Measurements from ENCODE around the gene MAD1L1. TPM values are rescaled to one million over a fixed set of nuclear protein-coding genes. Genes with fewer than 3 reads are reported as not detected.

MAD1L1 gene
- total and polyA plus RNA-seq, 10 donors = 47.3 to 118 (median 68.2) TPM

DNA sequence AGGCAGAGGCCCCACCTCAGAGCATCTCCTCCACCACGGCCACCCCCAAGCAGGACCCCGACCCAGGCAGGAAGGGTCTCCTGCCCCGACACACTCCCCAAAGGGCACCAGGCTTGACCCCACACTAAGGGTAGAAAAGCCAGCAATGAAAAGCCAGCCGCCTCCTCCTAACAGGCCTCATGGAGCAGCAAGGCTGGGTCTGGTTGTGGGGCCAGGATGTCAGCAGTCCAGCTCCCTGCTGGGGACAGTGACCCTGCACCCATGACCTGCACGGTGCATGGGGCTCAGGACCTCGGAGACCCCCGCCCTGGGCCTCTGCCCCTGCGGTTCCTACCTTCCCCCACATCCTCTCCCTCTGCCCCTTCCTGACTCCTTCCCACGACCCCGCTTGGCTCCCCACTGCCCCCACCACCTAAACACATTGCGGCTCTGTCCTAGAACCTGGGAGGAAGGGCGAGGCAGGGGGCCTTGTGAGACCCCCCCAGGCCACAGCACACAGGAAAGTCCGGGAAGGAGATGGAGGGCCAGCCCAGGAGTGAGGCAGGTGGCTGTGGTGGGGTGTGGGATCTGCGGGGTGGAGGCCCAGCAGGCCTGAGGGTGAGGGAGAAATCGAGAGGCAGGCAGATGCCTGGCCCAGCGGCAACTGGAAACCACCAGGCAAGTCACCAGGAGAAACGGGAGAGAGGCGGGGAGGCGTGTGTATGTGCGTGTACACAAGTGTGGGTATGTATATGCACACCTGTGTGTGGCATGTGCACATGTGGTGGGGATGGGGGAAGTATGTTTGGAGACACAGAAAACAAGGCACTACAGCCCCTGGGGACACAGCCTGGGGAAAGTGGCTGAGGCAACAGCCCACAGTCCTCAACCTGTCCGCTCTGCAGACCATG lies 229.9 kb downstream of the MAD1L1 start:
- TF ChIP-seq POLR2A (IDR thresholded peaks at IDR 0.05) (no peak), CTCF (IDR thresholded peaks at IDR 0.05 in 8 of 11, conservative IDR thresholded peaks at IDR 0.05 in 3 of 11) (no peak), POLR2AphosphoS5 (IDR thresholded peaks at IDR 0.05) (no peak)
- Histone ChIP-seq H3K4me1 (peaks cover 0 to 34% (median 7%) of the 10 kb centered on the region in 6 donors), H3K4me3 (no peak overlapping the region), H3K9me3 (no peaks in the 10 kb centered on the region), H3K27me3 (replicated peaks in 1 of 7) (no peaks in the 10 kb centered on the region), H3K27ac (no peak overlapping the region), H3K36me3 (peaks cover 0 to 43% (median 2%) of the 10 kb centered on the region in 6 donors)
- DNase-seq = peak; percentile 71
- WGBS, 5 donors = 84 to 86% (median 86%) methylated on average over 18 to 21 of the region's 21 CpGs
- intact Hi-C loops (cut with DNase I; ENCODE audit: low total_unique reads) = no loop called here

DNA sequence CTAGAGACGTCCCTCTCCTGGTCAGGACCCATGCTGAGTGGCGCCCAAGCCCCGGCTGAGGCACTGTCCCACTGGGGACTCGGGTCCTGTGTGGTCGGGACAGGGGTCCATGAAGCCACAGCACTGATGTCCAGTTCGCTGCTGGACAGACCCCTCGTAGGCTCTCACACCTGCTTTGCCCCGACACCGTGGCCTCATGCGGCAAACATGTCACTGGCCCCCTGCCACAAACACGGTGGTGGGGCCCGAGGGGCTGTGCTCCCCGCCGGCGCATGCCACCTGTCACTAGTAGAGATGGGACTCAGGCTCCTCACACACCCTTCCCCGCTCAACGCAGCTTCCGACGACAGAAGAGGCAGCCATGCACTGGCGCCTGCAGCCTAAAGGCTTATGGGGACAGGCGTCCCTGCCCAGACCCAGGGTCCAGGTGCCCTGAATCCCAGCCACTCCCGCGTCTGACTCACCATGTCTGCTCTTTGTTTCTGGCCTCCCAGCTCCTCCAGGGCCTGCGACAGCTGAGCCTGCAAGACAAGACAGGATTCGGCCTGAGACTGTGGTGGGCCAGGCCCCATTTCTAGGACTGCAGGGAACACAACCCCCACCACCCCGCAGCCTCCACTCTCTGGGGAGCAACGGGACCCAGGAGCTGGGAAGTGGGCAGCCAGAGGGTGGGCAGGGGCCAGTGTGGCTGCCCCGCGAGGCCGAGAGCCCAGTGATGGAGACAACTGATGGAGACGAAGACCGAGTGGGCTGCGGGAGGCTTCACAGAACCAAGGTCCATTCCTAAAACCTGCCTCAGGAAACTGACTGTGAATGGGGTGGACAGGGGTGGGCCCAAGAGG lies 230.9 kb downstream of the MAD1L1 start:
- peaks cover 0 to 43% (median 2%) of the 10 kb centered on the region in 6 donors for H3K36me3 ChIP-seq
- H3K27ac ChIP-seq = peak overlapping the region in 5 of 8 donors; percentile 48 to 69 (median 62)
- peaks cover 0 to 34% (median 7%) of the 10 kb centered on the region in 6 donors for H3K4me1 ChIP-seq
- 89 to 95% (median 91%) methylated on average over 28 to 33 of the region's 33 CpGs for WGBS, 5 donors
- peak; percentile 71 for DNase-seq
- no peak overlapping the region for H3K4me3 ChIP-seq
- H3K27me3 ChIP-seq (replicated peaks in 1 of 7) = no peaks in the 10 kb centered on the region
- H3K9me3 ChIP-seq = no peaks in the 10 kb centered on the region
- intact Hi-C loops (cut with DNase I; ENCODE audit: low total_unique reads) = no loop called here
- TF ChIP-seq CTCF (IDR thresholded peaks at IDR 0.05 in 8 of 11, conservative IDR thresholded peaks at IDR 0.05 in 3 of 11) = no peak
- TF ChIP-seq POLR2AphosphoS5 (IDR thresholded peaks at IDR 0.05) = no peak
- TF ChIP-seq POLR2A (IDR thresholded peaks at IDR 0.05) = no peak

DNA sequence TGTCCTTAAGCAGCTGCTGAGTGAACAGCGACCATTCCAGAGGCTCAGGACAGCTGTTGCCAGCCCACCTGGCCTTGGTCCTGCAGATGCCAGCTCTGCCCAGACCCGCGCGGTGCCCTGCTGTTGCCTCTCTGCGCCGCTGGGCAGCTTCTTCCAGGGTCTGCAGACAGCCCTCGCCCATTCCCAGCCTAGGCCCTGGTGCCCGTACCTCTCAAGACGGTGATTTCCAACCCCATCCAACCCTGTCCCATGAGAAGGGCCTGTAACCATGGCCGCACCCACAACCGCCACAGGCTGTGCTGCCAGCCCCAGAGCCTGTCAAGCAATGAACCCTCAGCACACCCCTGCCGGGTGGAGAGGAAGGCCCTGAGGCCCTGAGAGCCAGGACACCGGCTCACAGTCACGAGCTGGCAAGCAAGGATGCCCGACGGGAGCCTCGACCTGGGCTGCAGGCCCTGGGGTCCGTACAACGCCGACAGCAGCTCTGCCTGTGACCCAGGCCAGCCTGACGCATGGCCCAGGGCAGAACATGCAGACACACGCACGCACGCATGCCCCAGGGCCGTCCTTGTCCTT lies 231.9 kb downstream of the MAD1L1 start:
- TF ChIP-seq POLR2A (IDR thresholded peaks at IDR 0.05) = no peak
- peak; percentile 49 to 79 (median 76) for TF ChIP-seq POLR2AphosphoS5 (IDR thresholded peaks at IDR 0.05)
- WGBS, 5 donors = 81 to 88% (median 87%) methylated on average over 15 to 25 of the region's 25 CpGs
- H3K4me3 ChIP-seq = no peak overlapping the region
- no peaks in the 10 kb centered on the region for H3K9me3 ChIP-seq
- H3K27me3 ChIP-seq (replicated peaks in 1 of 7) = no peaks in the 10 kb centered on the region
- intact Hi-C loops (cut with DNase I; ENCODE audit: low total_unique reads) = no loop called here
- H3K36me3 ChIP-seq = peaks cover 0 to 44% (median 2%) of the 10 kb centered on the region in 6 donors
- peaks cover 0 to 25% (median 7%) of the 10 kb centered on the region in 6 donors for H3K4me1 ChIP-seq
- peak; percentile 81 for DNase-seq
- peak overlapping the region in 7 of 8 donors; percentile 46 to 69 (median 59) for H3K27ac ChIP-seq

DNA sequence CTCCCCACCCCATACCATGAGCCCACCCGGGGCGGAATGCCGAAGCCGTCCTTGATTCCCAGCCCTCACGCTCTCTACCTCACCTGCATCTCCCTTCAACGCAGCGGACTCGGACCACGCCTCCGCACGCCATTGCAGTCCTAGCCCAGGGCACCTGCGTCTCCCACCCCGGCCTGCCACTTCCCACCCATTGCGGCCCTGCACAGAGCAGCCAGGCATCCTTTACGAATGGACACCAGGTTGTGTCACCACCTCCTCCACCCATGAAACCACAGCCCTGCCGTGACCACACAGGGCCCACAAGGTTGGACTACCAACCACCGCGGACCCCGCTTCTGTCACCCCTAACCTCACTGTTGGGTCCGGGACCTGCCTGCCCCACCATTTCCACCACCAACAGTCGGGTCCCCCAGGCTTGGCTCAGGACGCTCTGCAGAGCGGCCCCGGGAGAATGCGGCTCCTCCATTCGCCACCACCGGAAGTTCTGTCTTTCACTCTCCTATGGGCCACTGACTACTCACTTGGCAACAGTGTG lies 232.5 kb downstream of the MAD1L1 start:
- H3K4me3 ChIP-seq = no peak overlapping the region
- no peak for TF ChIP-seq CTCF (IDR thresholded peaks at IDR 0.05 in 8 of 11, conservative IDR thresholded peaks at IDR 0.05 in 3 of 11)
- TF ChIP-seq POLR2AphosphoS5 (IDR thresholded peaks at IDR 0.05) = no peak
- TF ChIP-seq POLR2A (IDR thresholded peaks at IDR 0.05) = no peak
- 93 to 95% (median 95%) methylated on average over 27 of the region's 27 CpGs for WGBS, 5 donors
- no peaks in the 10 kb centered on the region for H3K27me3 ChIP-seq (replicated peaks in 1 of 7)
- H3K27ac ChIP-seq = peak overlapping the region in 6 of 8 donors; percentile 47 to 69 (median 60)
- peaks cover 0 to 51% (median 2%) of the 10 kb centered on the region in 6 donors for H3K36me3 ChIP-seq
- H3K9me3 ChIP-seq = no peaks in the 10 kb centered on the region
- intact Hi-C loops (cut with DNase I; ENCODE audit: low total_unique reads) = no loop called here
- DNase-seq = peak; percentile 67
- peaks cover 0 to 21% (median 7%) of the 10 kb centered on the region in 6 donors for H3K4me1 ChIP-seq
